Tibial artery (tissue), 4 donors: Measurements from ENCODE around the gene CAPN12.

Experiments
- DNase-seq, 2 donors: peaks; one replicate each; pipeline ENCODE4 v3.0.0-alpha.2; 2019
- H3K27ac ChIP-seq, 2 donors: fragments of 200-600 bp; sonication (generic) in 1 of 2; 1 replicate in 1 of 2; 2 replicates in 1 of 2; pipeline ENCODE4 v1.5.1; 2018 to 2019; ENCODE audit warnings: mild to moderate bottlenecking in 1 of 2
- H3K27me3 ChIP-seq, 2 donors: fragments of 200-600 bp; sonication (generic) in 1 of 2; one replicate each; pipeline versions ENCODE4 v1.5.1 to v1.6.0; 2016 to 2019
- H3K36me3 ChIP-seq, 3 donors: fragments of 200-600 bp; sonication (generic) in 2 of 3; one replicate each; pipeline ENCODE4 v1.5.1; 2016 to 2019; ENCODE audit warnings: mild to moderate bottlenecking in 2 of 3
- H3K4me1 ChIP-seq, 4 donors: fragments of 200-600 bp; sonication (generic) in 2 of 4; 1 replicate in 3 of 4; 2 replicates in 1 of 4; pipeline ENCODE4 v1.5.1; 2016 to 2019
- H3K4me3 ChIP-seq, 2 donors: fragments of 200-600 bp; sonication (generic) in 1 of 2; 1 replicate in 1 of 2; 2 replicates in 1 of 2; pipeline ENCODE4 v1.5.1; 2018 to 2019; ENCODE audit warnings: mild to moderate bottlenecking in 2 of 2
- H3K9me3 ChIP-seq, 3 donors: fragments of 200-600 bp; sonication (generic) in 1 of 3; one replicate each; pipeline ENCODE4 v1.5.1; 2016 to 2019
- CTCF ChIP-seq, 2 experiments: fragments of 200-600 bp in 1 of 2; fragments of 450-650 bp in 1 of 2; IDR thresholded peaks; one replicate each; pipeline ENCODE4 v1.5.1; 2017 to 2019; ENCODE audit warnings: antibody characterized with exemption in 2 of 2, mild to moderate bottlenecking in 1 of 2, moderate library complexity in 1 of 2
- intact Hi-C: fragments of 100-400 bp; cut with DNase I; formaldehyde crosslinking; loops from one replicate; pipeline ENCODE4 v1.15.0; 2023; ENCODE audit warnings: low total_unique reads

CAPN12 gene

GRCh38 chr19:38742906-38743305, 1.4 kb downstream of the CAPN12 start:
- Histone ChIP-seq H3K27ac (no peak overlapping the region), H3K27me3 (no peaks in the 10 kb centered on the region), H3K9me3 (no peaks in the 10 kb centered on the region), H3K36me3 (no peaks in the 10 kb centered on the region), H3K4me1 (no peaks in the 10 kb centered on the region), H3K4me3 (no peak overlapping the region)
- intact Hi-C loops: no loop called here
- DNase-seq: no peak
- TF ChIP-seq CTCF (IDR thresholded peaks at IDR 0.05): no peak

DNA sequence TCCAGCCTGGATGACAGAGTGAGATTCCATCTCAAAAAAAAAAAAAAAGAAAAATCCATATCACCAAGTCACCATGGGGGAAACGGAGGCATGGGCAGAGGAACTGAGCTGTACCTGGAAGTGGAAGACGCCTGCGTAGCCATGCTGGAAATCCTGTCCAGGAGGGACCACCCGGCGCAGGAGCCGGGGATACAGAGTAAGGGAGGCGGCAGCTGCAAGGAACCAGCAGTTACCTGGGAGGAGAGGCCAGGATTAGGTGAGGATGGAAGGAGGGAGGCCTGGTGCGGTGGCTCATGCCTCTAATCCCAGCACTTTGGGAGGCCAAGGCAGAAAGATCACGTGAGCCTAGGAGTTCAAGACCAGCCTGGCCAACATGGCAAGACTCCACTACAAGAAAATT, 2.0 kb downstream of the CAPN12 start:
- no peak overlapping the region for H3K4me3 ChIP-seq
- TF ChIP-seq CTCF (IDR thresholded peaks at IDR 0.05): no peak
- intact Hi-C loops: no loop called here
- no peak overlapping the region for H3K27ac ChIP-seq
- no peaks in the 10 kb centered on the region for H3K36me3 ChIP-seq
- no peak for DNase-seq
- H3K9me3 ChIP-seq: no peaks in the 10 kb centered on the region
- H3K4me1 ChIP-seq: peaks cover 0 to under 1% (median 0%) of the 10 kb centered on the region in 4 donors
- H3K27me3 ChIP-seq: no peaks in the 10 kb centered on the region

GRCh38 chr19:38741670-38742069, 2.6 kb downstream of the CAPN12 start:
- TF ChIP-seq CTCF (IDR thresholded peaks at IDR 0.05): no peak
- Histone ChIP-seq H3K9me3 (no peaks in the 10 kb centered on the region), H3K27me3 (no peaks in the 10 kb centered on the region), H3K4me1 (peaks cover 0 to 7% (median under 1%) of the 10 kb centered on the region in 4 donors), H3K4me3 (no peak overlapping the region), H3K36me3 (no peaks in the 10 kb centered on the region), H3K27ac (no peak overlapping the region)
- no peak for DNase-seq
- intact Hi-C loops: no loop called here

- no peak for DNase-seq
- intact Hi-C loops: no loop called here
- no peak overlapping the region for H3K4me3 ChIP-seq
- H3K4me1 ChIP-seq: peaks cover 0 to 14% (median 7%) of the 10 kb centered on the region in 4 donors
- no peaks in the 10 kb centered on the region for H3K36me3 ChIP-seq
- H3K9me3 ChIP-seq: no peaks in the 10 kb centered on the region
- no peak for TF ChIP-seq CTCF (IDR thresholded peaks at IDR 0.05)
- no peak overlapping the region for H3K27ac ChIP-seq
- no peaks in the 10 kb centered on the region for H3K27me3 ChIP-seq
Measured at GRCh38 chr19:38740932-38741331, 3.3 kb downstream of the CAPN12 start.

- intact Hi-C loops: no loop called here
- H3K27ac ChIP-seq: no peak overlapping the region
- H3K4me1 ChIP-seq: peaks cover 0 to 16% (median 8%) of the 10 kb centered on the region in 4 donors
- no peaks in the 10 kb centered on the region for H3K27me3 ChIP-seq
- no peaks in the 10 kb centered on the region for H3K36me3 ChIP-seq
- H3K4me3 ChIP-seq: no peak overlapping the region
- DNase-seq: no peak
- no peaks in the 10 kb centered on the region for H3K9me3 ChIP-seq
- no peak for TF ChIP-seq CTCF (IDR thresholded peaks at IDR 0.05)
Measured at GRCh38 chr19:38740257-38740592, 4.0 kb downstream of the CAPN12 start.
